Activated CD4-positive, alpha-beta T cell treated with anti-CD3 and anti-CD28 coated beads for 36 hours (primary cell): ENCODE measurements around the gene CNTNAP2. TPM values are rescaled to one million over a fixed set of nuclear protein-coding genes. Genes with fewer than 3 reads are reported as not detected.

Experiments
- ATAC-seq: fragments of 200-7000 bp; cut with Tn5 transposase; one replicate; pipeline ENCODE4 v1.10.0; 2021; ENCODE audit warnings: mild to moderate bottlenecking, moderate library complexity
- CTCF ChIA-PET: fragments of 350-600 bp; sonication (Branson Sonifier 250); formaldehyde crosslinking; loops from one replicate; lab custom pipeline; 2021; ENCODE audit warnings: antibody characterized with exemption; lab: Charles Lee
- POLR2A ChIA-PET: fragments of 350-600 bp; sonication (Branson Sonifier 250); formaldehyde crosslinking; loops from one replicate; lab custom pipeline; 2021; ENCODE audit warnings: antibody characterized with exemption, inconsistent platforms; lab: Charles Lee
- DNase-seq: peaks from one replicate; pipeline ENCODE4 v3.0.0-alpha.2; 2020
- H3K27ac Mint-ChIP-seq: one replicate; pipeline ENCODE4 v1.8.0; 2021; ENCODE audit warnings: mixed read lengths
- H3K27me3 Mint-ChIP-seq: one replicate; pipeline ENCODE4 v1.8.0; 2021; ENCODE audit warnings: mixed read lengths
- H3K36me3 Mint-ChIP-seq: one replicate; pipeline ENCODE4 v1.8.0; 2021; ENCODE audit warnings: low read depth, mixed read lengths
- H3K4me1 Mint-ChIP-seq: one replicate; pipeline ENCODE4 v1.8.0; 2021; ENCODE audit warnings: mixed read lengths
- H3K4me3 Mint-ChIP-seq: one replicate; pipeline ENCODE4 v1.8.0; 2021; ENCODE audit warnings: mild to moderate bottlenecking, moderate library complexity, mixed read lengths
- H3K9me3 Mint-ChIP-seq: one replicate; pipeline ENCODE4 v1.8.0; 2021; ENCODE audit warnings: low read depth, mixed read lengths
- intact Hi-C, 2 experiments: fragments of 100-400 bp; cut with DNase I in 1 of 2; cut with micrococcal nuclease in 1 of 2; formaldehyde crosslinking; loops; one replicate each; pipeline versions ENCODE4 v1.14.2 to v1.15.1; 2022 to 2024; cut with DNase I, micrococcal nuclease
- total RNA-seq, 2 experiments: library from RNA; stranded (reverse); gene quantifications; one replicate each; pipeline ENCODE4 v1.2.3, GENCODE V29; 2021

The CNTNAP2 gene
- total RNA-seq, 2 experiments from 2014 or later, result not detected

DNA sequence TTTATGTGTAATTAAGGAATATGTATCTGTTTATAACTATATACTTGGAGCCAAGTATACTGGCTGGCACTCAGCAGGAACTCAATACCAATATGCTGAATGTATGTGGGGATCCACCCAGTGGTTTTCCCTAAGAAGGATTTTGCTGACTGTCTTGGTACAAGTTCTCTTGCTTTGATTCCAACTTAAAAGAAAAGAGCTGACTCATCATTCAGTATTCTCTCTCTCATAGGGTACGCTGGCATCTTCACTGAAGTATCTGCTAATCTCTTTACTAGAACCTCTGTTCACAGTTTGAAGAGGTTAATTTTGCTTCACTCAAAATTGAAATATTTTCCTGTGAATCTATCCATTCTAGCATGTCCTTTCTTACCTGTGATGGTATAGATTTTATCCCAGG, 1044.8 kb downstream of the CNTNAP2 start:
- ChIA-PET POLR2A (no interaction called here), CTCF (no interaction called here)
- Mint-ChIP-seq H3K4me3 (no peak overlapping the region), H3K27me3 (no peaks in the 10 kb centered on the region), H3K9me3 (no peaks in the 10 kb centered on the region), H3K36me3 (no peaks in the 10 kb centered on the region), H3K4me1 (no peaks in the 10 kb centered on the region), H3K27ac (no peak overlapping the region)
- intact Hi-C loops, result no loop called here
- ATAC-seq, result no peak
- DNase-seq, result no peak

DNA sequence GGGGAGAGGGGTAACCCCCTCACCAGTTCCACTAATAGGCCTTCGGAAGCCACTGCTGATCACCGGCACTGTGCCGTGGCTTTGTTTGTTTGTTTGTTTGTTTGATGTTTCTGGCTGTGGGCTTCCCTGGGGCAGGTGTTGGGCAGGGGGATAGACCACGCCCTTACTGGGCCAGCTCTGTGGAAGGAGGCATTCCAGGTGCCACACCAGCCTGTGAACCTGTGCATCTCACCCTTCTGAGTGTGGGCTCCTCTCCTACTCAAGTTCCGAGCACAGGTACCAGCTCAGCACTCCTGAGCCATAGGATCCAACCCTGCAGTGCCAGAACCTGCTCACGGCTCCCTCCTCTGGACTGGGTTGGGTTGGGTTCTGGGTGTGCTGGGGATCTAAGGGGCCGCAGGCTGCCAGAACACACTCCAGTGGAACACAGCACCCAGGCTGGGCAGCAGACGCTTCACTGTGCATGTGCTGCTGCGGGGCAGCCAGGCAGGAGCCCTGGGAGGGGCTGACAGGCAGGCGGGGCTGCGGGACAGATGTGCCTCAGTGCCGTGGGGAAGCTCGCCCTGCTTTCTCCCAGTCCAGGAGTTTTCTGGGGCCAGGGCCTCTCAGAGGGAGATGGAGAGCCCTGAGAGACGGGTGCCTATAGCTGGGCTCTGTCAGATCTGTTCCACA, 1053.9 kb downstream of the CNTNAP2 start:
- H3K4me1 Mint-ChIP-seq, result no peaks in the 10 kb centered on the region
- no peak overlapping the region for H3K4me3 Mint-ChIP-seq
- no peaks in the 10 kb centered on the region for H3K36me3 Mint-ChIP-seq
- ChIA-PET CTCF (no interaction called here), POLR2A (no interaction called here)
- no peak overlapping the region for H3K27ac Mint-ChIP-seq
- intact Hi-C loops, result no loop called here
- no peak for ATAC-seq
- no peak for DNase-seq
- H3K9me3 Mint-ChIP-seq, result no peaks in the 10 kb centered on the region
- no peaks in the 10 kb centered on the region for H3K27me3 Mint-ChIP-seq

DNA sequence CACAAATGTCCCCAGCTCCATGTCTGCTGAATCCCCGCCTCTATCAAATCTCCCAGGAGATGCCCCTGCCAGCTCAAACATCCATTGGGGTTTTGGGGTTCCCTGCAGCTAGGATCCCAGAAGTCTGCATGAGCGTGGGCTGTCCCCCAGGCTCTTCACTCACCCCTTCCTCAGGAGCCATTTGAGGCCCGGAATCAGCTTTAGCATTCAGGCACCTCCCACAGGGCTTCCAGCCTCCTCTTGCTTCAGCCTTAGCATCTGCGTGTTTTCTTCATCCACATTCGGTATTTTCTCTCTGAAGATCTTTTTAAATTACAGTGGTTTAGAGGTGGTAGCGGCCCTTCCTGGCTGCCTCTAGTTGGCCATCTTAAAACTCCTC, 1054.4 kb downstream of the CNTNAP2 start:
- no peaks in the 10 kb centered on the region for H3K4me1 Mint-ChIP-seq
- H3K27me3 Mint-ChIP-seq, result no peaks in the 10 kb centered on the region
- DNase-seq (no peak), ATAC-seq (no peak)
- intact Hi-C loops, result no loop called here
- H3K36me3 Mint-ChIP-seq, result no peaks in the 10 kb centered on the region
- H3K9me3 Mint-ChIP-seq, result no peaks in the 10 kb centered on the region
- no peak overlapping the region for H3K4me3 Mint-ChIP-seq
- ChIA-PET POLR2A (no interaction called here), CTCF (no interaction called here)
- no peak overlapping the region for H3K27ac Mint-ChIP-seq

DNA sequence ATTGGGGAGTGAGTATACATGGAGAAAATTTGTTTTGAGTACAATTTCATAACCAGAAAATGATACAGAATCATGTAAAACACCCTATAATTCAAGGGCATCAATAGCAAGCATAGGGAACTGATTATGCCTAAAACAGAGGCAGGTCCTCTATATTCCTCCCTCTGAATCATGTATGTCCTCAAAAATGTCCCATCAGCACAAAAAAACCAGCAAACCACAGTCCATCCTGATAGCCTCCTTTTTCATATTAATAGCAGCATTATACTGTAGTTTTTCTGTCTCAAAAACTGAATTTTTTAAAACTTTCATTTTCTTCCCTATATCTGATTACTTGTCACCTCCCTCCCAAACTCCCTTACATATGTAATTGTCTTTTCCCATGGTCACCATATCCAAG, 1057.3 kb downstream of the CNTNAP2 start:
- Mint-ChIP-seq H3K36me3 (no peaks in the 10 kb centered on the region), H3K4me1 (no peaks in the 10 kb centered on the region), H3K4me3 (no peak overlapping the region), H3K27me3 (no peaks in the 10 kb centered on the region), H3K27ac (no peak overlapping the region), H3K9me3 (no peaks in the 10 kb centered on the region)
- DNase-seq, result no peak
- POLR2A ChIA-PET, result no interaction called here
- ATAC-seq, result no peak
- intact Hi-C loops, result no loop called here
- CTCF ChIA-PET, result no interaction called here

DNA sequence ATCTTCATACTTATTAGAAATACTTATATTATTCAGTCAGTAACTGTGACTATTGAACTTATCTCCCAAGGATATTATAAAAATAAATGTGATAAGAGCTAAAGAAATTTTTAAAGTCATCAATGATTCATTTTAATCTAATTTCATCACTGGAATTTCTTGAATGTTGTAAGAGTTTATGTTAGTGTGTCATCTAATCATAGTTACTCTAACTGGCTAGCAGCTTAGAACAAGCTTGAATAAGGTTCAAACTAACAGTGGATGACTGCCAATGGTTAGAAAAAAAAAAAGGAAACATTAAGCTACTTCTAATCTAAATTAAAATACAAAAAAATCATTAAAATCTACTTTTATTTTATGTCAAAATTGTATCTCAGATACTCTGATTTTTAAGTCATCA, 1066.3 kb downstream of the CNTNAP2 start:
- no peaks in the 10 kb centered on the region for H3K36me3 Mint-ChIP-seq
- DNase-seq (no peak), ATAC-seq (no peak)
- intact Hi-C loops, result no loop called here
- peaks cover 5% of the 10 kb centered on the region for H3K9me3 Mint-ChIP-seq
- CTCF ChIA-PET, result interaction anchor here (0.7 kb wide), 1 partner anchor 28 kb away, joined by 3 read pairs; no protein-coding TSS in a partner anchor
- no peaks in the 10 kb centered on the region for H3K27me3 Mint-ChIP-seq
- POLR2A ChIA-PET, result no interaction called here
- H3K4me3 Mint-ChIP-seq, result no peak overlapping the region
- no peaks in the 10 kb centered on the region for H3K4me1 Mint-ChIP-seq
- H3K27ac Mint-ChIP-seq, result no peak overlapping the region

DNA sequence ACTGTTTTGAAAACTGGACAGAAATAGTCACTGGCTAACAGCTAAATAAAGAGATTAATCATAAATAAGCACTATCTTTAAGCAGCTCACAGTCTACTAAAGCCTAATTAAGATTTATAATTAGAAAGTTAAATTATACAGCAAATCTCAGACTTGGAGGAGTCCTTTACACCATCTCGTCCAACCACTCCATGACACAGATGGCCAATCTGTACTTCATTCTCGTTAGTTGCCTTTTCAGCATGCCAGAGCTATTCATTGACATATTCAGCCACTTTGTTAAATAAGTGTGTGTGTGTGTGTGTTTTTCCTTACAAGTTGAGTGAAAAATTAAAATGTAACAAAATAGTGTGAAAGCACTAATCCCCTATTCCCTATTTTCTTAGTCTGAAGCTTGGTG, 1066.7 kb downstream of the CNTNAP2 start:
- Mint-ChIP-seq H3K9me3 (peaks cover 5% of the 10 kb centered on the region), H3K27me3 (no peaks in the 10 kb centered on the region), H3K36me3 (no peaks in the 10 kb centered on the region), H3K4me1 (no peaks in the 10 kb centered on the region), H3K4me3 (no peak overlapping the region), H3K27ac (no peak overlapping the region)
- intact Hi-C loops, result no loop called here
- DNase-seq (no peak), ATAC-seq (no peak)
- POLR2A ChIA-PET, result no interaction called here
- CTCF ChIA-PET, result interaction anchor here (0.7 kb wide), 1 partner anchor 29 kb away, joined by 3 read pairs; no protein-coding TSS in a partner anchor

DNA sequence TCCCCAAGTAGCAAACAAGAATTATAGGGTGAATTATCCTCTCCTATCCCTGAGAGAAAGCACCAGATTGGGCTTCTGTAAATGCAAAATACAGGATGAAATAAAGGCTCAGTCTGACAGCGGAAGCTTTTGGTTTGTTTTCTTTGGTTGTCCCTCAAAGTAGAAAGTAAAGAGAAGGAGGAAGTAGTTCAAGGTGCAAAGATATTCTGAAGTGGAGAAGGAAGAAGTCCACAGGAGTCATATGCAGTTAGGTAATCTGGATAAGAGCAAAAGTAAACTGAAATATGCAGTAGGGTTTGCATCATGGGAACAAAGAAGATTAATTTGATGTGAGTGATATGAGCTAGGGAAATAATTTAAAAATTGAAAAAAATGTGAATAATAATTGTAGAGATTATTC, 1071.9 kb downstream of the CNTNAP2 start:
- H3K36me3 Mint-ChIP-seq, result no peaks in the 10 kb centered on the region
- no peak for ATAC-seq
- intact Hi-C loops, result no loop called here
- H3K4me1 Mint-ChIP-seq, result no peaks in the 10 kb centered on the region
- DNase-seq, result no peak
- peaks cover 3% of the 10 kb centered on the region for H3K9me3 Mint-ChIP-seq
- no peak overlapping the region for H3K27ac Mint-ChIP-seq
- ChIA-PET CTCF (no interaction called here), POLR2A (no interaction called here)
- H3K4me3 Mint-ChIP-seq, result no peak overlapping the region
- no peaks in the 10 kb centered on the region for H3K27me3 Mint-ChIP-seq

DNA sequence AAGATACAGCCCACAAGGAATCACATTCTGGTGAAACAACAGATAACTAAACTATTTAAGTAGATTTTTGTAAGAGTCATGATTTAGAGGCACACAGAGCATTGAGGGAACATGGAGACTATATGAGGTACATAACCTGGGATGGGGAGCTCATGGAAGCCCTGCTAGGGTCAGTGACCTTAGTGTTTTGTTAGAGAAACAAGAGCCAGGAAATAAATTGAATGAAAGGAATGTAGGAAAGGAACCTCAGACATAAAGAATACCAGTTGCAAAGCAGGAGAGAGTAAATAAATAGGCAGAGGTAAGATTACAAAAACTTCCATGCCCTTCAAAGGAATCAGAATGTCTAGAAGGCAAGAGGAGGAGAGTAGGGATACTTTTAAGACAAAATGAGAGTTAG, 1076.9 kb downstream of the CNTNAP2 start:
- POLR2A ChIA-PET, result no interaction called here
- CTCF ChIA-PET, result no interaction called here
- Mint-ChIP-seq H3K4me1 (no peaks in the 10 kb centered on the region), H3K27ac (no peak overlapping the region), H3K4me3 (no peak overlapping the region), H3K27me3 (no peaks in the 10 kb centered on the region), H3K36me3 (no peaks in the 10 kb centered on the region), H3K9me3 (no peaks in the 10 kb centered on the region)
- ATAC-seq, result no peak
- no peak for DNase-seq
- intact Hi-C loops, result no loop called here

DNA sequence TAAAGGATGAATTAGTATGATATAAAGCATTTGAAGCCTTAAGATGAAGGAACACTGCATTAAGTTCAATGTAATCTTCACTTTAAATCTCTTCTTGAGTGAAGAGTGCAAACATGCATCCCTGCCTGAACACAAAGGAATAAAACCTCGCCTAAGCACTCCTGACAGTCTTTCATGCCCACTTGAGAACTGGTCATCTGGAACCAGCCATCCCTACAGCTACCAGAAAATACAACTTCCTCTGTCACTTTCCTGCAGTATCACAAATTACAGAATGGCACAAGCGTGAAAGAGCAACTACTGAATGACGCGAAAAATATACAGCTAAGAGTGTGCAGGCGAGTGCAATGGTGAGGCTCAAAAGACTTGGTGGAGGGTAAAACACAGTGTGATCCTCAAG, 1079.9 kb downstream of the CNTNAP2 start:
- Mint-ChIP-seq H3K27ac (no peak overlapping the region), H3K36me3 (no peaks in the 10 kb centered on the region), H3K27me3 (no peaks in the 10 kb centered on the region), H3K9me3 (no peaks in the 10 kb centered on the region), H3K4me1 (no peaks in the 10 kb centered on the region), H3K4me3 (no peak overlapping the region)
- CTCF ChIA-PET, result no interaction called here
- ATAC-seq (no peak), DNase-seq (no peak)
- POLR2A ChIA-PET, result no interaction called here
- intact Hi-C loops, result no loop called here

DNA sequence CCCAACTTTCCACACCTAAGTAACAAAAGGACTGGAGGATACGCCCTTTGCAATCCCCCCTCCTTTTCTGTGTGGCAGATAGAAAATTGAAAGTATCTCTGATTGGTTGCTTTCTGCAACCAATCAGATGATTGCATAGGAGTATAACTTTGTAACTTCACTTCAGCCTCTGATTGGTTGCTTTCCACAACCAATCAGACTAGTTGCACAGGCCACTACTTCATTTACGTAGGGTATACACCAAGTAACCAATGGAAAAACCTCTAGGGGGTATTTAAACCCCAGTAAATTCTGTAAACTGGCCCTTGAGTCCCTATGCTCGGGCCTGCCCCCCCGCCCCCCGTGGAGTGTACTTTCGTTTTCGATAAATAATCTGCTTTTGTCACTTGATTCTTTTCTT, 1080.4 kb downstream of the CNTNAP2 start:
- Mint-ChIP-seq H3K27me3 (no peaks in the 10 kb centered on the region), H3K27ac (no peak overlapping the region), H3K4me3 (no peak overlapping the region), H3K36me3 (no peaks in the 10 kb centered on the region), H3K4me1 (no peaks in the 10 kb centered on the region), H3K9me3 (no peaks in the 10 kb centered on the region)
- ATAC-seq, result no peak
- CTCF ChIA-PET, result no interaction called here
- intact Hi-C loops, result no loop called here
- POLR2A ChIA-PET, result no interaction called here
- no peak for DNase-seq

DNA sequence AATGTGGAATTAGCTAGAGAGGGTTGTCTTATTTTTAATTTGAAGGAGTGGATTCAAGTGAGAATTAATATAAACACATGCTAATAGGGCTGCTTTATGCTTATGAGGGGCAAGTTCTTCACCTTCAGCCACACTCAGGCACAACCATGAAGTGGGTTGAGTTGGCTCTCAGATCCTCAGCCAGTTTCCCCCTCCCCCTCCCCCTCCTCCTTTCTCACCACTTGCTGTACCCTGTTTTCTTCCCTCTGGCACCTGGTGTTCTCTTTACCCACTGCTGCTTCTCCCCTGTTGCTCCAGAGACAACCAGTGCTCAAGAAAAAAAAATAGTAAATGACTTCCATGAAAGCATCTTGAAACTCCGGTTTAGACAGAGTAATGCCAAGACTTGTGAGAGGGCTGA, 1083.3 kb downstream of the CNTNAP2 start:
- DNase-seq (no peak), ATAC-seq (no peak)
- Mint-ChIP-seq H3K36me3 (no peaks in the 10 kb centered on the region), H3K9me3 (no peaks in the 10 kb centered on the region), H3K4me3 (no peak overlapping the region), H3K27me3 (no peaks in the 10 kb centered on the region), H3K4me1 (no peaks in the 10 kb centered on the region), H3K27ac (no peak overlapping the region)
- POLR2A ChIA-PET, result no interaction called here
- CTCF ChIA-PET, result no interaction called here
- intact Hi-C loops, result no loop called here

DNA sequence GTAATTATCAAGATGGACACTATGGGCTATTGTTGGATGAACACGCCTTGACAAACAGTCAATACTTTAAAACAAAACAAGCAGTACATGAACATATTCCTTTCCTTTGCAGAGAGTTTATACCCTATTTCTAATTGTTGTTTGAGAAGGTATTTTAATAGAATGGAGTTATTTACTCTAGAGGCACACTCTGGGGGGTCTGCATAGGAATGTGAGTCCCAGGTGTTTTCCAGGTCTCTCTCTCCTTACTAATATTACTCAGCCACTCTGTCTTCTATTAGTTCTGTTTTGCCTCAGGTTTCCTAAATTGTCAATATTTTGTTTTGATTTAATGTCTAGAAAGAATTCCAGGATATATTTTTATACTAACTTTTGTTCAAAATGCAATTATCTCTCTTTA, 1091.4 kb downstream of the CNTNAP2 start:
- ChIA-PET POLR2A (no interaction called here), CTCF (no interaction called here)
- H3K36me3 Mint-ChIP-seq, result no peaks in the 10 kb centered on the region
- H3K27ac Mint-ChIP-seq, result no peak overlapping the region
- no peak overlapping the region for H3K4me3 Mint-ChIP-seq
- no peaks in the 10 kb centered on the region for H3K9me3 Mint-ChIP-seq
- H3K4me1 Mint-ChIP-seq, result no peaks in the 10 kb centered on the region
- DNase-seq, result no peak
- H3K27me3 Mint-ChIP-seq, result no peaks in the 10 kb centered on the region
- no peak for ATAC-seq
- intact Hi-C loops, result no loop called here

DNA sequence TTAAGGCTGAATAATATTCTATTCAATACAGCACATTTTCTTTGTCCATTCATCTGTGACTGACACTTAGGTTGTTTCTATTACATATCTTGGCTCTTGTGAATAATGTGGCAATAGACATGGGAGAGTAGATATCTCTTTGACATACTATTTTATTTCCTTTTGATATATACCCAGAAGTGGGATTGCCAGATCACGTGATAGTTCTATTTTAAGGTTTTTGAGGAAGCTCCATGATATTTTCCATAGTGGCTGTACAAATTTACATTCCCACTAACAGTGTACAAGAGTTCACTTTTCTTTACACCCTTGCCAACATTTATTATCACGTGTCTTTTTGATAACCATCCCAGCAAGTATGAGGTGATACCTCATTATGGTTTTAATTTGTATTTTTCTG, 1114.7 kb downstream of the CNTNAP2 start:
- no peak overlapping the region for H3K27ac Mint-ChIP-seq
- intact Hi-C loops, result no loop called here
- POLR2A ChIA-PET, result no interaction called here
- no peaks in the 10 kb centered on the region for H3K36me3 Mint-ChIP-seq
- H3K27me3 Mint-ChIP-seq, result no peaks in the 10 kb centered on the region
- ATAC-seq, result no peak
- no peaks in the 10 kb centered on the region for H3K4me1 Mint-ChIP-seq
- H3K4me3 Mint-ChIP-seq, result no peak overlapping the region
- H3K9me3 Mint-ChIP-seq, result peaks cover 9% of the 10 kb centered on the region
- no peak for DNase-seq
- CTCF ChIA-PET, result no interaction called here
